GM19193 (cell line): ENCODE measurements around the gene AKAP1.

Experiments
- POLR2A ChIP-seq: IDR thresholded peaks from 4 replicates; pipeline ENCODE4 v1.6.1; 2011; ENCODE audit not compliant: insufficient read depth, insufficient read length; ENCODE audit errors: extremely low read depth

AKAP1 gene

DNA sequence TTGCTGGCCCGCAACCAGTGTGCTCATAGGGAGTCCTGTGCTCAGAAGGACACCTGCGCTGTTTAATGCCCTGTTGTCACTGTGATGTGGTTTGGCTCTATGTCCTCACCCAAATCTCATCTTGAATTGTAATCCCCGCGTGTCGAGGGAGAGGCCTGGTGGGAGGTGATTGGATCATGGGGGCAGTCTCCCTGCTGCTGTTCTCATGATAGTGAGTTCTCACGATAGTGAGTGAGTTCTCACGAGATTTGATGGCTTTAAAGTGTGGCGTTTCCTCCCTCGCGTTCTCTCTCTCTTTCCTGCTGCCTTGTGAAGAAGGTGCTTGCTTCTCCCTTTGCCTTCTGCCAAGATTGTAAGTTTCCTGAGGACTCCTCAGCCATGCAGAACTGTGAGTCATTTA is 66.8 kb downstream of the AKAP1 start:
- no peak for TF ChIP-seq POLR2A

DNA sequence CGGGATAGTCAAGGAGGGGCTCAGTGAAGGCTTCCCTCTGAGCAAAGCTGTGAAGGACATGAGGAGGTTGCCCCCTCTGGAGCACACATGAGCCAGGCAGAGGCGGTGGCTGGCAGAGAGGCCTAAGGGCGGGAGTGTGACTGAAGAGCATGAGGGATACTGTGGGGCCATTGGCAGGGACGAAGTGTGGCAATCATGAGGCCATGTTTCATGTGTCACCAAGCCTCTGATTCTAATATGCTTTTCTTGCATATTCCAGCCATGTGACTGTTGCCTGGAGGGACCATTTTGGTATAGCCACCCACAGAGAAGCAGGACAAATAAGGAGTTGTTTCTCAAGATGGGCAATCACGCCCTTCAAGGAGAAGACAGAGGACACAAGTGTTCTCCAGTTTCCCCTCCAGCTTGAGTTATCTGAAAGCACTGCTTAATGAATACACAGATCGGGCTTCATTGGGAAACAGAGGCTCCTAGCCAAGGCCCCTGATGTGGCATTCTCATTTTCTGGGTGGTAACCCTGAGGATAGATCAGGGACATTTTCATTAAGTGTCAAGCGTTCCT is 68.0 kb downstream of the AKAP1 start:
- TF ChIP-seq POLR2A: no peak

DNA sequence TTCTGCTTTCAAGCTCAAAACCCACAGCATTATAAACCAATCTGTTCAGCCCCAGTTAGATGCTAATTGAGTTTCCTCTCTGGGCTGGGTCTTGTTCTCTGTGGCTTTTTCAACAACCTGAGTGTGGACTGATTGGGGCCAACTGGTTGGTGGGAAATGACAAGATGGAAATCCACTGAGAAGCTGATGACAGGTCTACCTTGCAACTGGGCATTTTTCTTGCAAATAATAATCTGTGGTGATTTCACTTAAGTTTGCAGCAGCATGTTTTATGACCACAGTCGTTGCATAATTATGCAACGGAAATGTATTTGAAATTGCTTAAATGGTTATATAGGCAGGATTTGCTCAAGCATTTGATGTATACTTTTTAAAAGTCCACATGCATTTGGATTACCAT is 69.9 kb downstream of the AKAP1 start:
- no peak for TF ChIP-seq POLR2A

DNA sequence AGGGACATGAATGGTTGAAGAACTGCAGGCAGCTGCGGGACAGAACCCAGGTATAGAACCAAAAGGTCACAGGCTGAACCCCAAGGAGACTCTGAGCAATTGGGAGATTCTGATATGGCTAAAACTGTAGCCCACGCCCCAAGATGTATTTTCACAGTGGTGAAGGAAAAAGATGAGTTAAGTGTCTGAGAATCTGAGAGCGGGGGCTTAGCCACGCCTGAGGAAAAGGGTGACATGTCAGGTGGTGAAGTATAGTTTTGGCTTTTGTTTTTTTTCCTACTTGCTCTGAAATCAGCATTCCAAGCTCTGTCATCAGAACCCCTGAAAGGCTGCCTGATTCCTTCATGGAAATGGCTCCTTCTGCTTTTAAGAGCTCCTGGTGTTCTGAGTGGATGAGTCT is 73.3 kb downstream of the AKAP1 start:
- TF ChIP-seq POLR2A: no peak

DNA sequence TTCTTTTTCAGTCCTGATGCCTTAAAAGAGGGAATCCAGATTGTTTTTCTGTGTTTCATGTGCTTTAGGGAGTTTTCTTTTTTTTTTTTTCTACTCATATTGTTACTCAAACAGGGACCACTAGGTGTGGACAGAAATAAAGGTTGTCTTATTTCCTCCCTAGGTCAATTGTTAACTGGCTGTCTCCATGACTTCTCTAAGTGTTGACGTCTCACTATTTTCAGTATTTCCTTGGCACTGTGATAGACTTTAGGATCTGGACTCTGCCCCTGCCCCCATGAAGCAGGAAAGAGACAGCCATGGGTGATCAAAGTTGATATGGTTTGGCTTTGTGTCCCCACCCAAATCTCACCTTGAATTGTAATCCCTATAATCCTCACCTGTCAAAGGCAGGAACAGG is 73.7 kb downstream of the AKAP1 start:
- TF ChIP-seq POLR2A: no peak

DNA sequence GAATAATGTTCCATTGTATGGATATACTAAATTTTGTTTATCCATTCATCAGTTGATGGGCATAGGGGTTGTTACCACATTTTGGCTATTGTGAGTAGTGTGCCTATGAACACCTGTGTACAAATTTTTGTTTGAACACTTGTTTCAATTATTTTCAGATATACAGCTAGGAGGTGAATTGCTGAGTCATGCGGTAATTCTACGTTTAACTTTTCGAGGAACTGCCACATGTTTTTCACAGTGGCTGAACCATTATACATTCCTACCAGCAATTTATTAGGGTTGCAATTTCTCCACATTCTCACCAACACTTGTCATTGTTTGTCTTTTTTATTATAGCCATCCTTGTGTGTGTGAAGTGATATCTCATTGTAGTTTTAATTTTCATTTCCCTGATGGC is 75.6 kb downstream of the AKAP1 start:
- no peak for TF ChIP-seq POLR2A

DNA sequence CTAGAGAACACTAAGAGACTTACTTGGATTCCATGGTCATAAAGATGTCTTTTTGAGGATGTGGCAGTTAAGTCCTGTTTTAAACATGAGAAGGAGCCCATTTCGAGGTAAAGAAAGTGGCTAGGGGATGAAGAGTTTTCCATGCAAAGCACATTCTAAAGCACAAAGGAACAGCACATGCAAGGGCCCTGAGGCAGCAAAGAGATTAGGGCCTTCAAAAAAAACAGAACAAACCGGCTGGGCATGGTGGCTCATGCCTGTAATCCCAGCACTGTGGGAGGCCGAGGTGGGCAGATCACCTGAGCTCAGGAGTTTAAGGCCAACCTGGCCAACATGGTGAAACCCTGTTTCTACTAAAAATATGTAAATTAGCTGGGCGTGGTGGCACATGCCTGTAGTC is 79.8 kb downstream of the AKAP1 start:
- TF ChIP-seq POLR2A: no peak

DNA sequence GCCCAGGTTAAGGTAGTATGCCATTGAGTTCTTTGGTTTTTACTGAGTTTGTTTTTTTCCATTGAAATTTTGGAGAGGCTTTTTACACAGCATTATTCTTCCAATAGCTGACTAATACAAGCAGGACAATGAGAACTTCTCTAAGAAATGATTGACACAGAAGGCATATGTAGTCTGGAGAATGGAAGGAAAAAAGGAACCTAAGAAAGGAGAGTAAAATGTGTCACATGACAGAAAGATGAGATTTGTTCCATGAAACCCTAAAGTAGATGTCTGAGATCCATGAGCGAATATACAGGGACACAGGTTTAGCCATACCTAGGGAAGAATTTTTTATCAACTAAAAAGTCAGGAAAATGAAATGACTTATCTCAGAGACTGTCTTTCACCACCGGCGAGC is 80.7 kb downstream of the AKAP1 start:
- TF ChIP-seq POLR2A: no peak

DNA sequence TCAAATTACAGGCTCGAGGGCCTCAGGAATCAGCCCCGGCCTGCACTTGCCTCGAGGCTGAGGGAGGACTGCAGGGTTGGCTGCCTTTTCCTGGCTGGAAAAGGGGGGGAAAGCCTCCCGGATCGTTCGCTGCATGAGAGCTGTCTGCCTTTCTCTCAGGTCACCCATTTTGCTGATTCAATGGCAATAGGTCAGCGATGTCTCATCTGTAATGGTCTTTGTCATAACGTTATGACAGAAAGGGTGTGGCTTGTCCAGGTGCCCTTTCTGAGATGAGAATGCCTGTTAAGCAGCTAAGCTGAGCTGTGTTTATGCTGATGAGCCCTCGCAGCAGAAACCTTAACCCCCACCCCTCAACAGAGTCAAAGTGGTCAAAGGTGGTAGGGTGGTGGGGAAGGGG is 81.8 kb downstream of the AKAP1 start:
- no peak for TF ChIP-seq POLR2A

DNA sequence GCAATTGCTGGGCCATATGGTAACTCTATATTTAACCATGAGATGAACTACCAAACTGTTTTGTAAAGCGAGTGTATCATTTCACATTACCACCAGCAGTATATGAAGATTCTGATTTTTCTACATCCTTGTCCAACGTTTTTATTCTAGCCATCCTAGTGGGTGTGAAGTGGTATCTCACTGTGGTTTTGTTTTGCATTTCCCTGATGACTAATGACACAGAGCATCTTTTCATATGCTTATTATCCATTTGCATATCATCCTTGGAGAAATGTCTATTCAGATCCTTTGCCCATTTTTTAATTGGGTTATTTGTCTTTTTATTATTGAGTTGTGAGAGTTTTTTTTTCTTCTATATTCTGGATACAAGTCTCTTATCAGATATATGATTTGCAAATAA is 83.6 kb downstream of the AKAP1 start:
- no peak for TF ChIP-seq POLR2A

DNA sequence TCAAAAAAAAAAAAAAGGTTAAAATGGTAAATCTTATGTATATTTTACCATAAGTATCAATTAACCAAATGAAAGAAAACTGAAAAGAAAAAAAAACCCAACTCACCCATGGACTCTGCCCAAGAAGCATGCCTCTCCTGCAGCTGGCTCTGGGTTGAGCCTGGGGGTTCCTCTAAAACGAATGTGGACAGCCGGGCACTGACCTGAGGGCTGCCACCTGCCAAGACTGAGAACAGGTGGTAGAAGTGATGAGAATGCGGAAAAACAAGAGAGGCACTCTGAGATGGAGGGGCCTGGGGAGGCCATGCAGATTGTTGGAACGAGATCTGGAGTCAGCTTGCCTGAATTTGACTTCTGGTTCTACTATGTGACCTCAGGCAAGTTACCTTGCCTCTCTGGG is 85.8 kb downstream of the AKAP1 start:
- no peak for TF ChIP-seq POLR2A
